Activated CD4-positive, CD25-positive, alpha-beta regulatory T cell treated with anti-CD3 and anti-CD28 coated beads, Interleukin-2, amount 50 U/mL, for 16 hours (primary cell): ENCODE data around the gene CYYR1.

Source experiments
- DNase-seq: peaks from one replicate; pipeline ENCODE4 v3.0.0-alpha.2; 2020; ENCODE audit warnings: low read depth, low spot score

CYYR1 gene

GRCh38 chr21:26553898-26554297 is 19.2 kb downstream of the CYYR1 start:
- DNase-seq: no peak

GRCh38 chr21:26550326-26550725 is 22.8 kb downstream of the CYYR1 start:
- DNase-seq: no peak

DNA sequence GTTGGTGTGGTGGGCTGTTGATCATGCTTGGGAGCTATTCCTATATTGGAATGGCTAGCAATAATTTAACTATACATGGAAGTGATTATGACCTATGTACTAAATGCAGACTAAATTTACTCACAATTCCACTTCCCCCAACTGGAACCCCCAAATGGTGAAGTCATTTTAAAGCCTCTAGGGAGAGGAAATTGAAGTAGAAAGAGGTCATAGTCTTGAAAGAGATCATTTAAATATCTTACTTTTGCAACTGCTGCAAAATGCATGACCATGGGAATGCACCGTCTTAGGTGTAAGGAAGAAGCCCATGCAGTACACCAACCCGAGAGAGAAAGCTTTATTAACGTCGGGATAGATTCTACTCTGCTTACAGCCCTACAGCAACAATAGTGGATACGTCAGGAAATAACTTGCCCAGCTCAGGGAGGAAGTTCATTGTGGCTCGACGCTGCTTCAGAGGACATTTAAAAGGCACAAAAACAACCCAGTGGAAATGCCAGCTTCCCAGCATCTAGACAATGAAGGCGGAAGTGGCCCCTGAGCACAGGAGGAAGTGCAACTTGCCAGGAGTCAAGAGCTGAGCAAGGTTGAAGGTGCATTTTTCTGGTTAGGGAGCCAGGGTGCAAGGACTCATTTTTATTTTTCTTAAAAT is 26.5 kb downstream of the CYYR1 start:
- no peak for DNase-seq

GRCh38 chr21:26544201-26544775 is 28.8 kb downstream of the CYYR1 start:
- DNase-seq: no peak

GRCh38 chr21:26540651-26541050 is 32.4 kb downstream of the CYYR1 start:
- DNase-seq: no peak

DNA sequence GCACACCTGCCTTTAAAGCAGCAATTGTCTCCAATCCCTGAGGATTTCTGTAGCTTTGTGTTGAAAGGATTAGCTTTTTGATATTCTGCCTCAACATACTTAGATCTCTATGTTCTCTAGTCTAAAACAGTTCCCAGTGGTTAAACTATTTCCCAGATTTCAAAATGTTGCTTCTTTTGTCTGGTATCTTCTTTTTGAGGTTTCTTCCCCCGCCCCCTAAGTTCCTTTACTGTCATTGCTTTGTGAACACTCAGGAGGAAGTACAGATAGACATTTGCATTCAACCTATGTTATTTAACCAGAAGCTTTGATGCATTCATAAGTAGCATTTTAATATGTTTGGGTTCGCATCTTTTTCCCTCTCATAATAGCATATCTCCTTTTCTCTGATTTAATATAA is 33.5 kb downstream of the CYYR1 start:
- no peak for DNase-seq

- no peak for DNase-seq
These were observed 38.6 kb downstream of the CYYR1 start for GRCh38 chr21:26534517-26534916.

GRCh38 chr21:26532208-26532607 is 40.9 kb downstream of the CYYR1 start:
- no peak for DNase-seq

DNA sequence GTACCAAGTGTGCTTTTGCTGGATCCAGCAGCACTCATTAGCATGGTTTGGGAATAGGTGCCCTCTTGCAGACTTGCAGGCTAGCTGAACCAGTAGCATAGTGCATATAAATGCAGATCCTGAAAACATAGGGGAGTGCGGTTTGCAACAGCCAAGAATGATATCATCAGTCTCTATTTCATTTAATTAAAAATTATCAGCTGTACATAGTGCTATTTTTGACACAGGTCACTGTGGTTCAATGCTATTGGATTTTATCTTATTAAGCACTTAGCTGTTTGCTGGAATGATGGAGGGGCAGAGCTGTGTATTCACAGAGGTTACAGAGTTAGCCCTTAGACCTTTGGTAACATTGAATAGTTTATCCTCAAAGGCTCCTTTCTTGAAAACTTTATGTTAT is 43.6 kb downstream of the CYYR1 start:
- DNase-seq: no peak

DNA sequence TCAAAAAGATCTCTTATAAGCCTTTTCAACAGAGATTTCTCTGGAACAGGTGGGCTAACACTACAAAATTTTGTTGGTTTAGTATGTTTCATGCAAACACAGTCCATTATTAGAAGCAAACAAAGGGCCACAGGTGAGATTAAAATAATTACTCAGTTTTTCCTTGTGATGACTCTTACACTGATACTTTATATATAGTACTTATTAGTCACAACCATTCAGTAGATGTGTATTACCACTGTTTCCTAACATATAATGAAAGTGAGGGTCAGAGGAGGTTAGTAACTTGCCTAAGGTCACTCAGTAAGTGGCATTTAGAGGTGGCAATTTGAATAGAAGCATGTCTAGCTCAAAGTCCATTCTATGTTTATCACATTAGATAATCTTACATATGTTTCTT is 44.2 kb downstream of the CYYR1 start:
- no peak for DNase-seq

DNA sequence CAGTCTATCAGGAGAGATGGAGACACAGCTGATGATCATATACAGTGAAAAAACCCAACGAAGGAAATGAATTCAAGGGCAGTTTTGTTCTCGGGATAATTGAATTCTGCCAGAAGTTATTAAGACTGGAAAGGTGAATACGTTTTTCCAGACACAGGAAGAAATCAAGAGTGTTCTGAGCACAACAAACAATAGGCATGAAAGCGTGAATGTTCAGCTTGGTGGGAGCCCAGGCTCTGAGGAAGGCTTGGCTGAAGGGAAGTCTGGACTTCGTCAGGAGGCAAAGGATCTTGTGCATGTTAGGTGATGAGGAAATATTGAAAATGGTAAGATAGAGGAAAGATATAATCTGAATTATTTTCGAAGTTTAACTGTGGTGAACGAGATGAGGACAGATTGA is 50.4 kb downstream of the CYYR1 start:
- no peak for DNase-seq

GRCh38 chr21:26519142-26519541 is 53.9 kb downstream of the CYYR1 start:
- no peak for DNase-seq

DNA sequence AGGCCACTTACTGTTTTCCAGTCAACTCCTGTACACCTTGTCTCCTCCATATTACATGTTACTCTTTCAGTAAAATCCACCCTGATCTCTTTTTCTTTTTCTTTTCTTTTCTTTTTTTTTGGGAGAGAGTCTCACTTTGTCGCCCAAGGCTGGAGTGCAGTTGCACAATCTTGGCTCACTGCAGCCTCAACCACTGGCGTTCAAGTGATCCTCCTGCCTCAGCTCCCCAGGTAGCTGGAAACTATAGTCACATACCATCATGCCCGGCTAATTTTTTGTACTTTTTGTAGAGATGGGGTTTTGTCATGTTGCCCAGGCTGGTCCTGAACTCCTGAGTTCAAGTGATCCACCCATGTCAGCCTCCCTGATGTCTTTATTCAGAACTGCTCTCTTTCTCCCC is 57.8 kb downstream of the CYYR1 start:
- DNase-seq: no peak

GRCh38 chr21:26513212-26513611 is 59.9 kb downstream of the CYYR1 start:
- no peak for DNase-seq

GRCh38 chr21:26512664-26513063 is 60.4 kb downstream of the CYYR1 start:
- no peak for DNase-seq

DNA sequence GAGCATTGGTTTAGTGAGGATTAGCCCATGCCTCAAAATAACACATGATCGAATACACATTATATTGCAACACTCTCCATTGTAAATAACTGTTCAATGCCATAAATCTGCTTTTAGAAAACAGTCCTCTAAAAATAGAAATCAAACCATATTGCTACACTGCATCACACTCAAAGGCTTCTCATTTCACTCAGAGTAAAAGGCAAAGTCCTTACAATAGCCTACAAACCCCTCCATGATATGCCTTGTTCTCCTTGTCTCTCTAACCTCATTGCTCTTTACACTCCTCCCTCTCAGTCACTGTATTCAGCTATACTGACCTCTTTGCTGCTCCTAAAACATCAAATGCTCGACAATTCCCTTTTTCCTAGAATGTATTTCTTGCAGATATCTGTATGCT is 64.2 kb downstream of the CYYR1 start:
- DNase-seq: no peak

GRCh38 chr21:26506956-26507355 is 66.1 kb downstream of the CYYR1 start:
- DNase-seq: no peak

DNA sequence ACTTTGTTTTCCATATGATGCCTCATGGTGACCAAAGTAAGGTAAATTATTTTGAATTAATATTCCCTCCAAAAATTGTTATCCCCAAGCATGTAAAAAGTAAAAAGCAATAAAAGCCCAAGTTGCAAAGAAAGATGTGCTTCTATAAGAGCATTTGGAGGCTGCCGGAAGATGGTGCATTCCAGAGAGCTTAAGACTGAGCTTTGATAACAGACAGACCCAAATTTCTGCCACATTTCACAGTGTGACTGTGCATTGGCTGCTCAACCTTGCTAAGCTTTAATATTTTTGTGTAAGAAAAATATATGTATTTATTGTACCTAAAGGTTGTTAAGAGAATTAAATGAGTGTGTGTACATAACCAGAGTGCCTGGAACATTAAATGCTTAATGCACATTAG is 67.9 kb downstream of the CYYR1 start:
- DNase-seq: no peak

GRCh38 chr21:26503414-26503813 is 69.7 kb downstream of the CYYR1 start:
- DNase-seq: no peak

DNA sequence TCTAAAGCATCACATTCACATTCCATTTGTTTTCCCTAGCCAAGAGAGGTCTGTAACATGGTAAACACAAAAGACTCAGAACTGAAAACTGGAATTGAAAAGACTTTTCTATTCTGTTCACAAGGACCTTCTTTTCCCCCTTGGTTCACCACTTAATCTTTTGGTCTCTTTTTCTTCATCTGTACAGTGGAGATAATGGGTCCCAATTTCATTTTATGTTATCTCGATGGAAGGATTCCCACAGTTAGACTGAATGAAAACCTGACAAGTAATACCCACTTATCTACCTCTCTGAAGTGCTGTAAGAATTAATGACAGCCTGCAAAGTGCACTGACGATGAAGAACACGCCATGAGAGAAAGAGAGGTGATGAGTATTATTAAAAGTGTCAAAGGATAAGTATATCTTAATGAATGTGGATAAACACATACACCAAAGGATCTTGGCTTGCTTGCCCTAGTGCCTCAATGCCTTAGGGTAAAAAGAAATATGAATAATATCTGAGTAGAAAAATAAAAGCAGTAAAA is 71.5 kb downstream of the CYYR1 start:
- DNase-seq: no peak

DNA sequence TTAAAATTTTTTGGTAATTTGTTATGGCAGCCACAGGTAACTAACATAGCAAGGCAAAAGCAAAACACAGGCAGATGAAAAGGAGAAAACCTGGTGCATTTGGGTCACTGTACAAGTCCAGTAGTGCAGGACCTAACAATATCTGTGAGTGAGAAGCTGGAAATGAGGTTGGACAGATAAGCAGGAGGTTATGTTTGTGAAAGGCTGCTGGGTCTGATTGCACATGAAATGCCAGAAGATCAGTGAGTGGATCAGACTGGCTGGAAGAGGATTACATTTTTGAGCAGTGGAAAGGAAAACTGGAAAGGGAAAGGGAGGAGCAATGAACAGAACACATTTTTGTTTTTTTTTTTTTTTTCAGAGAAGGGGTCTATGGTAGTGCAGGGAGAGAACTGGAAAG is 73.6 kb downstream of the CYYR1 start:
- no peak for DNase-seq

GRCh38 chr21:26495283-26495849 is 77.7 kb downstream of the CYYR1 start:
- DNase-seq: no peak

GRCh38 chr21:26491663-26492062 is 81.4 kb downstream of the CYYR1 start:
- DNase-seq: no peak
